Measurements from ENCODE around the gene CNMD.
A peak's percentile ranks its signal among the peaks of the same experiment; 100 is the strongest.
"Not testable (repeated sequence)": the region's sequence is repeated elsewhere in the genome, so short reads cannot be mapped to it uniquely, and the experiment has no call there.

The CNMD gene

GRCh38 chr13:52743988-52744387 lies 4.4 kb upstream of the CNMD start:
- no peak for DNase-seq

- no peak for DNase-seq
Measured at GRCh38 chr13:52743569-52743968, 3.9 kb upstream of the CNMD start.

- DNase-seq: no peak
Measured at GRCh38 chr13:52738719-52739467, 727 bp downstream of the CNMD start.

- no peak for DNase-seq
Measured at GRCh38 chr13:52737965-52738364, 1.7 kb downstream of the CNMD start.

GRCh38 chr13:52737451-52737850 lies 2.2 kb downstream of the CNMD start:
- DNase-seq: no peak

- DNase-seq: no peak
Measured at GRCh38 chr13:52736891-52737290, 2.7 kb downstream of the CNMD start.

GRCh38 chr13:52734075-52734623 lies 5.5 kb downstream of the CNMD start:
- no peak for DNase-seq

GRCh38 chr13:52726258-52726657 lies 13.4 kb downstream of the CNMD start:
- DNase-seq: no peak

- DNase-seq: no peak
Measured at GRCh38 chr13:52725302-52725701, 14.3 kb downstream of the CNMD start.

- no peak for DNase-seq
Measured at GRCh38 chr13:52723181-52723580, 16.4 kb downstream of the CNMD start.

GRCh38 chr13:52721356-52721755 lies 18.3 kb downstream of the CNMD start:
- not testable (repeated sequence) for DNase-seq

GRCh38 chr13:52720904-52721303 lies 18.7 kb downstream of the CNMD start:
- not testable (repeated sequence) for DNase-seq

- no peak for DNase-seq
Measured at GRCh38 chr13:52713894-52714293, 25.7 kb downstream of the CNMD start.

GRCh38 chr13:52712385-52712784 lies 27.2 kb downstream of the CNMD start:
- no peak for DNase-seq

GRCh38 chr13:52711286-52711685 lies 28.3 kb downstream of the CNMD start:
- no peak for DNase-seq

GRCh38 chr13:52708266-52708665 lies 31.4 kb downstream of the CNMD start:
- DNase-seq: not testable (repeated sequence)

- DNase-seq: peak; percentile 26
Measured at GRCh38 chr13:52707375-52707774, 32.2 kb downstream of the CNMD start.

- no peak for DNase-seq
Measured at GRCh38 chr13:52706081-52706480, 33.5 kb downstream of the CNMD start.

- DNase-seq: no peak
Measured at GRCh38 chr13:52703482-52703881, 36.1 kb downstream of the CNMD start.

- DNase-seq: no peak
Measured at GRCh38 chr13:52701728-52702465, 37.7 kb downstream of the CNMD start.

- no peak for DNase-seq
Measured at GRCh38 chr13:52696566-52696965, 43.1 kb downstream of the CNMD start.

- no peak for DNase-seq
Measured at GRCh38 chr13:52695856-52696255, 43.8 kb downstream of the CNMD start.

- no peak for DNase-seq
Measured at GRCh38 chr13:52686376-52686775, 53.2 kb downstream of the CNMD start.

GRCh38 chr13:52685806-52686205 lies 53.8 kb downstream of the CNMD start:
- DNase-seq: not testable (repeated sequence)
